ENCODE measurements around the gene SIL1. TPM values are rescaled to one million over a fixed set of nuclear protein-coding genes. Genes with fewer than 3 reads are reported as not detected.

Gene SIL1
- total and polyA plus RNA-seq, 2 donors (not counting 3 experiments of a cell fraction or from before 2014, with no cell fraction given): 47.6 to 67.2 TPM

DNA sequence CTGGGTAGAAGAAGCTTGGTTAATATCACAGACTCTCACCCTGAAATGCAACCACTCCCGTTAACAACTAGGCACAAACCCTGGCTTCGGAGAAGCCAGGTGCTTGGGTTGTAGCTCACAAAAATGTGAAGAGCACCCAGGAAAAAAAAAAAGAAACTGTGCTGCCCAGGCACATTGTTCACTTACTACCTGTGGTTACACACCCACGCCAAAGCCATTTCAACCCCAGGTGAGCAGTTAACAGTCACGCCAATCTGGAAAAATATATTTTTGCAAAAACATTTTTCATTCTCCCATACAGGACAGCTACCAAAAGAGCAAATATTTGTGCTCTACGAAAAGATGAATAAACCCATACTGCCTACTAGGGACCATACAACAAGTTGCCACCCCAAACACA lies 49.2 kb downstream of the SIL1 start:
- Histone ChIP-seq H3K36me3 (ENCODE audit: control insufficient read depth in 2 of 2, extremely low read depth in 1 of 2, insufficient read depth in 2 of 2, low read length in 2 of 2) (no peaks in the 10 kb centered on the region), H3K4me1 (ENCODE audit: control insufficient read depth, extremely low read depth, insufficient read depth, low read length) (no peaks in the 10 kb centered on the region), H3K9me3 (replicated peaks; ENCODE audit: control insufficient read depth, insufficient read depth, low read length) (no peaks in the 10 kb centered on the region), H3K9ac (replicated peaks; ENCODE audit: extremely low read depth, insufficient read depth, low read length) (no peak overlapping the region), H3K4me2 (ENCODE audit: insufficient read depth, low read length) (no peak overlapping the region), H3K9me1 (replicated peaks; ENCODE audit: control insufficient read depth, extremely low read depth, insufficient read depth, low read length) (no peaks in the 10 kb centered on the region), H3K79me2 (ENCODE audit: control insufficient read depth, insufficient read depth, low read length) (no peaks in the 10 kb centered on the region), H2AFZ (ENCODE audit: low read depth, low read length) (no peak overlapping the region), H3K27ac (ENCODE audit: insufficient read depth, low read depth, low read length) (no peak overlapping the region), H4K20me1 (replicated peaks; ENCODE audit: control insufficient read depth, extremely low read depth, insufficient read depth, low read length) (no peaks in the 10 kb centered on the region), H3K27me3 (ENCODE audit: control insufficient read depth in 2 of 2, insufficient read depth in 2 of 2, low read length in 2 of 2) (no peaks in the 10 kb centered on the region), H3K4me3 (replicated peaks in 1 of 3; ENCODE audit: insufficient read depth in 1 of 3, low read depth in 1 of 3, low read length in 3 of 3) (no peak overlapping the region)
- dilution Hi-C loops (cut with MboI; ENCODE audit: extremely low pct_ligation_motif_present, low sequenced_read_pairs): no loop called here
- intact Hi-C loops (cut with micrococcal nuclease): no loop called here
- BruUV-seq (replicated peaks): no TSS peak
- ChIA-PET POLR2A (interaction anchor here (0.7 kb wide), 1 partner anchor 12 kb away, joined by 3 read pairs; no protein-coding TSS in a partner anchor), CTCF (interaction anchor here (1.2 to 1.5 kb wide), 2 partner anchors 9 to 19 kb away, joined by 3 read pairs; no protein-coding TSS in a partner anchor)
- no peak for TF ChIP-seq CTCF (IDR thresholded peaks at IDR 0.05; ENCODE audit: extremely low read depth in 1 of 2, insufficient read depth in 1 of 2, low read depth in 1 of 2, low read length in 2 of 2)
- TF ChIP-seq GATA2 (IDR thresholded peaks at IDR 0.05; ENCODE audit: insufficient read depth, insufficient read length, low read depth, low read length): no peak
- no peak for TF ChIP-seq MAX (IDR thresholded peaks at IDR 0.05; ENCODE audit: insufficient read depth, insufficient read length)
- no peak for TF ChIP-seq POLR2A (IDR thresholded peaks at IDR 0.05; ENCODE audit: low read depth, low read length)
- TF ChIP-seq MYC (IDR thresholded peaks at IDR 0.05; ENCODE audit: low read depth, low read length): no peak
- no peak for TF ChIP-seq EZH2 (IDR thresholded peaks at IDR 0.05; ENCODE audit: borderline replicate concordance, low read depth, low read length, severe bottlenecking)
- TF ChIP-seq FOS (IDR thresholded peaks at IDR 0.05; ENCODE audit: borderline replicate concordance, insufficient read depth, low read length): no peak
- TF ChIP-seq JUN (IDR thresholded peaks at IDR 0.05; ENCODE audit: borderline replicate concordance, insufficient read depth, insufficient read length, low read depth): no peak
- no peak for TF ChIP-seq POLR2AphosphoS5 (IDR thresholded peaks at IDR 0.05; ENCODE audit: insufficient read depth, low read depth, low read length)
- DNase-seq (ENCODE audit: low read depth, low spot score): no peak
- no peak for FAIRE-seq
